OCI-LY7 (cell line): ENCODE data around the gene HPCA. TPM values are rescaled to one million over a fixed set of nuclear protein-coding genes. Genes with fewer than 3 reads are reported as not detected.

Experiments
- BruUV-seq: library from RNA; stranded (reverse); fragments of 400-500 nt; replicated peaks from 2 replicates; lab custom pipeline; 2021; lab: Mats Ljungman, UMichigan
- CTCF ChIA-PET: fragments of 300-600 bp; sonication (Branson Sonifier 250); formaldehyde crosslinking; loops from one replicate; lab custom pipeline; 2022; ENCODE audit warnings: antibody characterized with exemption; ENCODE audit not compliant: unreplicated experiment; lab: Charles Lee
- POLR2A ChIA-PET: fragments of 300-600 bp; sonication (Branson Sonifier 250); formaldehyde crosslinking; loops from one replicate; lab custom pipeline; 2022; ENCODE audit warnings: antibody characterized with exemption; lab: Charles Lee
- DNase-seq: peaks from one replicate; pipeline ENCODE4 v3.0.0-alpha.2; 2015; ENCODE audit warnings: low spot score
- H2AFZ ChIP-seq: fragments of 200-600 bp; sonication (generic), shearing (Covaris generic); 2 replicates; pipeline ENCODE4 v1.6.1; 2014; ENCODE audit warnings: mild to moderate bottlenecking, antibody characterized with exemption, low read length, moderate library complexity
- H3K27ac ChIP-seq: fragments of 200-600 bp; sonication (generic); 2 replicates; pipeline ENCODE4 v1.5.1; 2014; ENCODE audit warnings: mixed run types, low read depth, mild to moderate bottlenecking, moderate library complexity, low read length, inconsistent platforms; ENCODE audit not compliant: poor library complexity, severe bottlenecking
- H3K36me3 ChIP-seq: fragments of 200-600 bp; sonication (generic); 2 replicates; pipeline ENCODE4 v1.6.1; 2014; ENCODE audit warnings: mild to moderate bottlenecking, antibody characterized with exemption, low read length, moderate library complexity, mixed read lengths; ENCODE audit not compliant: insufficient read depth
- H3K4me1 ChIP-seq: fragments of 200-600 bp; sonication (generic); 2 replicates; pipeline ENCODE4 v1.5.1; 2014; ENCODE audit warnings: mild to moderate bottlenecking, low read length; ENCODE audit not compliant: insufficient read depth, poor library complexity, severe bottlenecking
- H3K4me2 ChIP-seq: fragments of 200-600 bp; sonication (generic); 2 replicates; pipeline ENCODE4 v1.6.1; 2014; ENCODE audit warnings: mild to moderate bottlenecking, low read length
- H3K4me3 ChIP-seq: fragments of 200-600 bp; sonication (generic); 2 replicates; pipeline ENCODE4 v1.5.1; 2014; ENCODE audit warnings: mild to moderate bottlenecking, low read depth, low read length; ENCODE audit not compliant: poor library complexity, severe bottlenecking
- H3K79me2 ChIP-seq: fragments of 200-600 bp; sonication (generic); 2 replicates; pipeline ENCODE4 v1.6.1; 2016; ENCODE audit warnings: low read depth, mild to moderate bottlenecking, low read length, moderate library complexity, mixed read lengths; ENCODE audit not compliant: insufficient read depth
- H3K9me2 ChIP-seq: fragments of 200-600 bp; sonication (generic); 2 replicates; pipeline ENCODE4 v1.6.1; 2016; ENCODE audit warnings: mild to moderate bottlenecking, low read length, mixed read lengths; ENCODE audit not compliant: insufficient read depth
- H3K9me3 ChIP-seq: fragments of 200-600 bp; sonication (generic); 2 replicates; pipeline ENCODE4 v1.6.1; 2014; ENCODE audit warnings: mild to moderate bottlenecking, mixed run types, low read length, mixed read lengths
- H4K20me1 ChIP-seq: fragments of 200-600 bp; sonication (generic); 2 replicates; pipeline ENCODE4 v1.6.1; 2014; ENCODE audit warnings: mild to moderate bottlenecking, antibody characterized with exemption, low read length, moderate library complexity, mixed read lengths; ENCODE audit not compliant: insufficient read depth
- CTCF ChIP-seq: fragments of 200-600 bp; sonication (generic); conservative IDR thresholded peaks from 2 replicates; pipeline ENCODE4 v1.5.1; 2014; ENCODE audit warnings: mild to moderate bottlenecking, antibody characterized with exemption, low read length, moderate library complexity, mixed read lengths
- EZH2phosphoT487 ChIP-seq: fragments of 200-600 bp; sonication (generic); IDR thresholded peaks from 2 replicates; pipeline ENCODE4 v1.6.1; 2018; ENCODE audit warnings: low read depth, borderline replicate concordance, mild to moderate bottlenecking, mixed run types, antibody characterized with exemption, low read length, moderate library complexity, mixed read lengths
- intact Hi-C: fragments of 100-400 bp; cut with micrococcal nuclease; formaldehyde crosslinking; loops from one replicate; pipeline ENCODE4 v1.10.0; 2022; ENCODE audit not compliant: unreplicated experiment
- total RNA-seq, 2 experiments: library from RNA; depleted of rRNA in 1 of 2; stranded (reverse); fragments of >200 nt in 1 of 2; shearing (Covaris generic) in 1 of 2; gene quantifications; 2 replicates each; pipeline ENCODE4 v1.2.3, GENCODE V29; 2014 to 2022

The HPCA gene
- total RNA-seq, 2 experiments from 2014 or later, result 0.36 to 3.3 TPM

GRCh38 chr1:32944180-32944579 is 57.9 kb downstream of the HPCA start:
- intact Hi-C loops, result no loop called here
- Histone ChIP-seq H3K4me1 (peaks cover 36% of the 10 kb centered on the region), H3K4me2 (no peak overlapping the region), H3K9me3 (no peaks in the 10 kb centered on the region), H3K79me2 (peaks cover 12% of the 10 kb centered on the region; the same call in 1 of the 2 replicates), H2AFZ (no peak overlapping the region), H3K27ac (no peak overlapping the region), H4K20me1 (0 out of 2 replicates have a peak, but pooled peaks cover 6% of the 10 kb centered on the region), H3K36me3 (peaks cover 89% of the 10 kb centered on the region), H3K9me2 (no peaks in the 10 kb centered on the region), H3K4me3 (no peak overlapping the region)
- ChIA-PET CTCF (no interaction called here), POLR2A (interaction anchor here (0.5 to 3.3 kb wide), 3 partner anchors 11 to 934 kb away, joined by 3 to 26 read pairs (median 3); no protein-coding TSS in a partner anchor)
- no TSS peak for BruUV-seq
- TF ChIP-seq CTCF, result no peak
- no peak for TF ChIP-seq EZH2phosphoT487
- DNase-seq, result no peak

Other genes with a start within 250 kb of the HPCA start
- 57.5 and 61.1 TPM in 2 replicates for gene ZBTB8OS, start 235.9 kb upstream of the HPCA start, total RNA-seq (2014; rRNA removed; shearing (Covaris generic))
- gene ZBTB8OS, start 235.9 kb upstream of the HPCA start, total RNA-seq (2022), result 110 and 119 TPM in 2 replicates
- 353 and 393 TPM in 2 replicates for gene RBBP4, start 235.3 kb upstream of the HPCA start, total RNA-seq (2014; rRNA removed; shearing (Covaris generic))
- gene RBBP4, start 235.3 kb upstream of the HPCA start, total RNA-seq (2022), result 597 and 621 TPM in 2 replicates
- 0.09 TPM in 1 of 2 replicates, not detected in the other for gene SYNC, start 183.7 kb upstream of the HPCA start, total RNA-seq (2014; rRNA removed; shearing (Covaris generic))
- not detected in 2 replicates for gene SYNC, start 183.7 kb upstream of the HPCA start, total RNA-seq (2022)
- gene YARS1, start 69.1 kb upstream of the HPCA start, total RNA-seq (2014; rRNA removed; shearing (Covaris generic)), result 276 and 282 TPM in 2 replicates
- gene YARS1, start 69.1 kb upstream of the HPCA start, total RNA-seq (2022), result 321 and 352 TPM in 2 replicates
- 72.1 and 91.8 TPM in 2 replicates for gene S100PBP, start 68.8 kb upstream of the HPCA start, total RNA-seq (2014; rRNA removed; shearing (Covaris generic))
- gene S100PBP, start 68.8 kb upstream of the HPCA start, total RNA-seq (2022), result 135 and 136 TPM in 2 replicates
- gene FNDC5, start 15.6 kb upstream of the HPCA start, total RNA-seq (2014; rRNA removed; shearing (Covaris generic)), result not detected in 2 replicates
- not detected in 2 replicates for gene FNDC5, start 15.6 kb upstream of the HPCA start, total RNA-seq (2022)
- gene TMEM54, start 14.9 kb downstream of the HPCA start, total RNA-seq (2014; rRNA removed; shearing (Covaris generic)), result 2.2 and 3.1 TPM in 2 replicates
- gene TMEM54, start 14.9 kb downstream of the HPCA start, total RNA-seq (2022), result 0.93 and 1.7 TPM in 2 replicates
- gene RNF19B, start 78.3 kb downstream of the HPCA start, total RNA-seq (2014; rRNA removed; shearing (Covaris generic)), result 21.1 and 23.0 TPM in 2 replicates
- gene RNF19B, start 78.3 kb downstream of the HPCA start, total RNA-seq (2022), result 33.6 and 36.8 TPM in 2 replicates
- 185 and 223 TPM in 2 replicates for gene AK2, start 150.4 kb downstream of the HPCA start, total RNA-seq (2014; rRNA removed; shearing (Covaris generic))
- 256 and 298 TPM in 2 replicates for gene AK2, start 150.4 kb downstream of the HPCA start, total RNA-seq (2022)
- 0.63 and 1.3 TPM in 2 replicates for gene AZIN2, start 194.7 kb downstream of the HPCA start, total RNA-seq (2014; rRNA removed; shearing (Covaris generic))
- gene AZIN2, start 194.7 kb downstream of the HPCA start, total RNA-seq (2022), result 0.27 and 0.94 TPM in 2 replicates